MM.1S (cell line): ENCODE results near the gene SLC22A8.

Source experiments
- EZH2 ChIP-seq: fragments of 300-600 bp; sonication (generic); optimal IDR thresholded peaks from 2 replicates; pipeline ENCODE3; 2017; ENCODE audit warnings: low read depth, mild to moderate bottlenecking, antibody characterized with exemption, low read length, mixed read lengths
- EZH2phosphoT487 ChIP-seq: fragments of 300-600 bp; sonication (generic); IDR thresholded peaks from 2 replicates; pipeline ENCODE4 v1.6.1; 2018; ENCODE audit warnings: antibody characterized with exemption, low read length
- TF ChIP-seq, protein P1 (sequence below): fragments of 300-600 bp; sonication (generic); IDR thresholded peaks from 2 replicates; pipeline ENCODE4 v1.5.1; 2016; ENCODE audit warnings: antibody characterized with exemption, low read length, mixed read lengths

DNA sequence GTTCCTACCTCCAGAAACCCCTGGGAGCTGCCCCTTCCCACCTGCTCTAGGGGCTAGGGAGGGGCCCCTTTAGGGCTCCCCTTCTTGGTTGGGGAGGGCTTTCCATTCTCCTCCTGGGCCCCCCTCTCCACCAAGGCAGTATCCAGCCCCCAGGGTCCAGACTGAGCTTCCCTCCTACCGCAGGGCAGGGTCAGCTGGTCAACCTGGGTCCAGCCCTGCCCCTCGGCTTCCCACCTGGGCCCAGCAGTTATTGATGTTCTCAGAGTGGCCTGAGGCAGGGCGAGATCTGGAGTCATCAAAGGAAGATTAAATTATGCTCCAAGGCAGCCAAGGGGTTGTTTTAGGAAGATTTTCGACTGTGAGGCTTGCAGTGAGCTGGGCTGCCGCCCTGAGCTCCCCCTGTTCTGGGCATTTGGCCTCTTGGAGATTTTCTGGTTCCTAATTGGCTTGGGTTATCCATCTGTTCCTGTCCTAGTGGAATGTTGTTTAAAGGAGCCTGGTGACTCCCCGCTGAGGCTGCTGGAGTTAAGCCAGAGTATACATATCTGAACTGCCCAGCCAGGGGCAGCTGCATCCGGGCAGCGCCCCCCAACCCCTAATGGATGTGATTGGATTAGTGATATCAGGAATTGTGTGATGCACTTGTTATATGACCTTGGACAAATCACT is 1.8 kb upstream of the SLC22A8 start:
- TF ChIP-seq, protein P1, sequence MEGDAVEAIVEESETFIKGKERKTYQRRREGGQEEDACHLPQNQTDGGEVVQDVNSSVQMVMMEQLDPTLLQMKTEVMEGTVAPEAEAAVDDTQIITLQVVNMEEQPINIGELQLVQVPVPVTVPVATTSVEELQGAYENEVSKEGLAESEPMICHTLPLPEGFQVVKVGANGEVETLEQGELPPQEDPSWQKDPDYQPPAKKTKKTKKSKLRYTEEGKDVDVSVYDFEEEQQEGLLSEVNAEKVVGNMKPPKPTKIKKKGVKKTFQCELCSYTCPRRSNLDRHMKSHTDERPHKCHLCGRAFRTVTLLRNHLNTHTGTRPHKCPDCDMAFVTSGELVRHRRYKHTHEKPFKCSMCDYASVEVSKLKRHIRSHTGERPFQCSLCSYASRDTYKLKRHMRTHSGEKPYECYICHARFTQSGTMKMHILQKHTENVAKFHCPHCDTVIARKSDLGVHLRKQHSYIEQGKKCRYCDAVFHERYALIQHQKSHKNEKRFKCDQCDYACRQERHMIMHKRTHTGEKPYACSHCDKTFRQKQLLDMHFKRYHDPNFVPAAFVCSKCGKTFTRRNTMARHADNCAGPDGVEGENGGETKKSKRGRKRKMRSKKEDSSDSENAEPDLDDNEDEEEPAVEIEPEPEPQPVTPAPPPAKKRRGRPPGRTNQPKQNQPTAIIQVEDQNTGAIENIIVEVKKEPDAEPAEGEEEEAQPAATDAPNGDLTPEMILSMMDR: no peak
- TF ChIP-seq EZH2phosphoT487 (no peak), EZH2 (no peak)
